NCI-H1105 treated with DMSO at 0.1 percent for 48 hours (cell line): ENCODE data around the gene WWC1.
A peak's percentile ranks its signal among the peaks of the same experiment; 100 is the strongest.

ENCODE experiments used
- DNase-seq: peaks from one replicate; lab custom pipeline; 2025; lab: John Stamatoyannopoulos, UW

Gene WWC1

GRCh38 chr5:168486136-168486879 lies 194.9 kb downstream of the WWC1 start, which contains the start of gene RARS1:
TSS of gene RARS1 (plus strand) at chr5:168486471. CDS start at chr5:168486499, 28 bp downstream.
- peak; percentile 65 for DNase-seq

GRCh38 chr5:168489059-168489458 lies 197.6 kb downstream of the WWC1 start:
- DNase-seq: no peak

- no peak for DNase-seq
Measured at GRCh38 chr5:168494057-168494555, 202.7 kb downstream of the WWC1 start.

GRCh38 chr5:168502563-168503237 lies 211.3 kb downstream of the WWC1 start:
- no peak for DNase-seq

- no peak for DNase-seq
Measured at GRCh38 chr5:168513861-168514428, 222.5 kb downstream of the WWC1 start.
